ENCODE results near the gene HADHB. TPM values are rescaled to one million over a fixed set of nuclear protein-coding genes. Genes with fewer than 3 reads are reported as not detected.

HADHB gene
- total and polyA plus RNA-seq, 2 experiments from 2014 or later = 131 to 133 TPM

DNA sequence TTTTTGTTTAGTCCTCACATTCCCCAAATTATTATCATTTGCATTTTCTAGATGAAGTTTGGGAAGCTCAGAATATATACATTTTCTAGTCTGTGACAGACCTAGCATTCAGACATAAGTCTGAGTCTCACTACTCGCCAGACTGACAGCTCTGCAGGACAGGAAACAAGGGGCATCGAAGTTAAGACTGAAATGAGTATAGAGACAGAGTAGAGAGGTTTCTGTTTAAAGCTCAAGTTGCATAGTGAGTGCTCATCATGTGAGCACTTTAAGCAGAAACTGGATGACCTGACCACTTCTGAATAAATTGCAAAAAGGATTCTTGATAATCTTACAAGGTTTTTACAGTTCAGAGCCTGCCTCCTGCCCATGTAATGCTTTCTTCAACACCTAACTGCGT is 1.1 kb downstream of the HADHB start:
- Histone ChIP-seq H3K9me3 (ENCODE audit: low read depth) (no peaks in the 10 kb centered on the region), H3K36me3 (replicated peaks; ENCODE audit: insufficient read depth, low read depth) (no peaks in the 10 kb centered on the region), H2AFZ (peak overlapping the region; percentile 73), H3K4me2 (peak overlapping the region; percentile 77), H3K79me2 (peaks cover 87% of the 10 kb centered on the region), H3K27ac (peak overlapping the region; percentile 99), H4K20me1 (ENCODE audit: insufficient read depth, poor library complexity, severe bottlenecking) (peaks cover 20% of the 10 kb centered on the region), H3K27me3 (no peaks in the 10 kb centered on the region), H3K4me3 (peak overlapping the region; percentile 79), H3K9me2 (replicated peaks; ENCODE audit: insufficient read depth) (no peaks in the 10 kb centered on the region), H3K4me1 (ENCODE audit: insufficient read depth) (peaks cover 16% of the 10 kb centered on the region)
- TF ChIP-seq EZH2phosphoT487 (IDR thresholded peaks at IDR 0.05; ENCODE audit: low read depth, severe bottlenecking, unreplicated experiment) = no peak
- TF ChIP-seq, protein P1, sequence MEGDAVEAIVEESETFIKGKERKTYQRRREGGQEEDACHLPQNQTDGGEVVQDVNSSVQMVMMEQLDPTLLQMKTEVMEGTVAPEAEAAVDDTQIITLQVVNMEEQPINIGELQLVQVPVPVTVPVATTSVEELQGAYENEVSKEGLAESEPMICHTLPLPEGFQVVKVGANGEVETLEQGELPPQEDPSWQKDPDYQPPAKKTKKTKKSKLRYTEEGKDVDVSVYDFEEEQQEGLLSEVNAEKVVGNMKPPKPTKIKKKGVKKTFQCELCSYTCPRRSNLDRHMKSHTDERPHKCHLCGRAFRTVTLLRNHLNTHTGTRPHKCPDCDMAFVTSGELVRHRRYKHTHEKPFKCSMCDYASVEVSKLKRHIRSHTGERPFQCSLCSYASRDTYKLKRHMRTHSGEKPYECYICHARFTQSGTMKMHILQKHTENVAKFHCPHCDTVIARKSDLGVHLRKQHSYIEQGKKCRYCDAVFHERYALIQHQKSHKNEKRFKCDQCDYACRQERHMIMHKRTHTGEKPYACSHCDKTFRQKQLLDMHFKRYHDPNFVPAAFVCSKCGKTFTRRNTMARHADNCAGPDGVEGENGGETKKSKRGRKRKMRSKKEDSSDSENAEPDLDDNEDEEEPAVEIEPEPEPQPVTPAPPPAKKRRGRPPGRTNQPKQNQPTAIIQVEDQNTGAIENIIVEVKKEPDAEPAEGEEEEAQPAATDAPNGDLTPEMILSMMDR (IDR thresholded peaks at IDR 0.05; ENCODE audit: poor library complexity) = no peak
- no peak for TF ChIP-seq EZH2 (IDR thresholded peaks at IDR 0.05; ENCODE audit: borderline replicate concordance)
- DNase-seq (ENCODE audit: low spot score) = no peak
- WGBS (ENCODE audit: low lambda C conversion rate, missing lambda C conversion rate) = 19% methylated on average over 3 of the region's 3 CpGs

DNA sequence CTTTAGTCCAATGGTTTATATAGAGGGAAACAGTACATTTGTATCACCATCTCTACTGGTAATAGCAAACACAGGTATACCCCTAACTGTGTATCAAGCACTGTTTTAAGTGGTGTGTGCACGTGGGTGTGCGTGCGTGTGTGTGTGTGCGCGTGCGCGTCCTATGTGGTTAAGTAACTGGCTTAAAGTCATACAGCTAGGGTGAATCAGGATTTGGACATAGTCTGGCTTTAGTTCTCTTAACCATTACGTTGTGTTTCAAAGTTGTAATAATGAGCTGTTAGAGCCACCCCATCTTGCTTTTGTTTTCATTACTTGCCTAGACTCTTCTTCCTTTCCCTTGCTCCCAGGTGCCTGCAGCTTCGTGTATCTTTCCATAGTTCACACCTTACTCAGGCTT is 2.1 kb downstream of the HADHB start:
- Histone ChIP-seq H3K9me3 (ENCODE audit: low read depth) (no peaks in the 10 kb centered on the region), H3K27ac (no peak overlapping the region), H3K4me3 (no peak overlapping the region), H3K36me3 (replicated peaks; ENCODE audit: insufficient read depth, low read depth) (no peaks in the 10 kb centered on the region), H4K20me1 (ENCODE audit: insufficient read depth, poor library complexity, severe bottlenecking) (peaks cover 25% of the 10 kb centered on the region), H3K27me3 (no peaks in the 10 kb centered on the region), H2AFZ (no peak overlapping the region), H3K79me2 (peaks cover 87% of the 10 kb centered on the region), H3K4me2 (peak overlapping the region; percentile 77), H3K4me1 (ENCODE audit: insufficient read depth) (peaks cover 16% of the 10 kb centered on the region), H3K9me2 (replicated peaks; ENCODE audit: insufficient read depth) (no peaks in the 10 kb centered on the region)
- WGBS (ENCODE audit: low lambda C conversion rate, missing lambda C conversion rate) = 85% methylated on average over 9 of the region's 9 CpGs
- no peak for TF ChIP-seq EZH2phosphoT487 (IDR thresholded peaks at IDR 0.05; ENCODE audit: low read depth, severe bottlenecking, unreplicated experiment)
- TF ChIP-seq, protein P1 (IDR thresholded peaks at IDR 0.05; ENCODE audit: poor library complexity) = no peak
- no peak for TF ChIP-seq EZH2 (IDR thresholded peaks at IDR 0.05; ENCODE audit: borderline replicate concordance)
- DNase-seq (ENCODE audit: low spot score) = no peak

DNA sequence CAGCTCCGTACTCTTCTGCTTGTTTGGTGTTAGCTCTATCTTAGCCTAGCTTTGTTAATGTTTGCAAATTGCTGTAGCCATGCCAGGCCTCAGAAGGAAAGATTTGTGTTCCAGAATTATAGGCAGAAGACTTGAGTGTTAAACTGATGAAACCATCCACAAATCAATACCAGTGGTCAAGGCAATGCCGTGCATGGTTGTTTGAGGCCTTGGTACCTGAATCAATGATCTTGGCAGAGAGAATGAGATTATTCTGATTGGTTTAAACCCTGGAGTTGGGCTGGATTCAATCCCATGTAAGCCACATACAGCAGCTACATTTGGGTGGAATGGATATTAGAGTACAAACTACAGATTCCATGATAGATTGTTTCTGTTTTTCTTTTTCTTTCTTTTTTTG is 4.9 kb downstream of the HADHB start:
- no peak for DNase-seq (ENCODE audit: low spot score)
- H3K27ac ChIP-seq = no peak overlapping the region
- TF ChIP-seq, protein P1 (IDR thresholded peaks at IDR 0.05; ENCODE audit: poor library complexity) = no peak
- TF ChIP-seq EZH2phosphoT487 (IDR thresholded peaks at IDR 0.05; ENCODE audit: low read depth, severe bottlenecking, unreplicated experiment) = no peak
- peaks cover 25% of the 10 kb centered on the region for H4K20me1 ChIP-seq (ENCODE audit: insufficient read depth, poor library complexity, severe bottlenecking)
- H3K9me2 ChIP-seq (replicated peaks; ENCODE audit: insufficient read depth) = no peaks in the 10 kb centered on the region
- H3K4me3 ChIP-seq = no peak overlapping the region
- peaks cover 92% of the 10 kb centered on the region for H3K79me2 ChIP-seq
- WGBS (ENCODE audit: low lambda C conversion rate, missing lambda C conversion rate) = 94% methylated on average over 2 of the region's 2 CpGs
- no peaks in the 10 kb centered on the region for H3K36me3 ChIP-seq (replicated peaks; ENCODE audit: insufficient read depth, low read depth)
- peaks cover 12% of the 10 kb centered on the region for H3K4me1 ChIP-seq (ENCODE audit: insufficient read depth)
- H3K27me3 ChIP-seq = no peaks in the 10 kb centered on the region
- no peak overlapping the region for H2AFZ ChIP-seq
- no peaks in the 10 kb centered on the region for H3K9me3 ChIP-seq (ENCODE audit: low read depth)
- H3K4me2 ChIP-seq = no peak overlapping the region

- Histone ChIP-seq H3K4me2 (no peak overlapping the region), H2AFZ (no peak overlapping the region), H3K27me3 (no peaks in the 10 kb centered on the region), H3K36me3 (replicated peaks; ENCODE audit: insufficient read depth, low read depth) (no peaks in the 10 kb centered on the region), H3K27ac (no peak overlapping the region), H4K20me1 (ENCODE audit: insufficient read depth, poor library complexity, severe bottlenecking) (peaks cover 25% of the 10 kb centered on the region), H3K4me1 (ENCODE audit: insufficient read depth) (no peaks in the 10 kb centered on the region), H3K4me3 (no peak overlapping the region), H3K9me3 (ENCODE audit: low read depth) (no peaks in the 10 kb centered on the region), H3K79me2 (peaks cover 91% of the 10 kb centered on the region), H3K9me2 (replicated peaks; ENCODE audit: insufficient read depth) (no peaks in the 10 kb centered on the region)
- 92% methylated on average over 3 of the region's 3 CpGs for WGBS (ENCODE audit: low lambda C conversion rate, missing lambda C conversion rate)
- TF ChIP-seq, protein P1 (IDR thresholded peaks at IDR 0.05; ENCODE audit: poor library complexity) = no peak
- DNase-seq (ENCODE audit: low spot score) = no peak
Observed at GRCh38 chr2:26251893-26252292, 7.2 kb downstream of the HADHB start.
